PC-3 (cell line): ENCODE data around the gene CLSTN1. TPM values are rescaled to one million over a fixed set of nuclear protein-coding genes. Genes with fewer than 3 reads are reported as not detected.

Source experiments
- ATAC-seq: fragments of 200-7000 bp; cut with Tn5 transposase; 2 replicates; pipeline ENCODE4 v1.9.1; 2020; ENCODE audit warnings: mild to moderate bottlenecking, moderate library complexity
- BruUV-seq: library from RNA; stranded (reverse); fragments of 400-500 nt; replicated peaks from 2 replicates; lab custom pipeline; 2021; lab: Mats Ljungman, UMichigan
- CTCF ChIA-PET: fragments of 300-600 bp; sonication (Branson Sonifier 250); formaldehyde crosslinking; loops from one replicate; lab custom pipeline; 2022; ENCODE audit warnings: antibody characterized with exemption; lab: Charles Lee
- POLR2A ChIA-PET: fragments of 300-600 bp; sonication (Branson Sonifier 250); formaldehyde crosslinking; loops from one replicate; lab custom pipeline; 2022; ENCODE audit warnings: antibody characterized with exemption; ENCODE audit not compliant: unreplicated experiment; lab: Charles Lee
- DNase-seq: peaks from one replicate; pipeline ENCODE4 v3.0.0-alpha.2; 2015
- H2AFZ ChIP-seq: fragments of 300-600 bp; sonication (generic); 2 replicates; pipeline ENCODE4 v1.6.0; 2016; ENCODE audit warnings: antibody characterized with exemption, low read length
- H3F3A ChIP-seq: fragments of 300-600 bp; sonication (generic); one replicate; pipeline ENCODE4 v1.6.0; 2017; ENCODE audit warnings: antibody characterized with exemption, low read length, control low read depth, mild to moderate bottlenecking; ENCODE audit not compliant: unreplicated experiment
- H3K27ac ChIP-seq: fragments of 300-600 bp; sonication (generic); 2 replicates; pipeline ENCODE4 v1.5.1; 2016; ENCODE audit warnings: mild to moderate bottlenecking, low read length
- H3K27me3 ChIP-seq: fragments of 300-600 bp; sonication (generic); 2 replicates; pipeline ENCODE4 v1.6.1; 2016; ENCODE audit warnings: low read length, mixed read lengths
- H3K36me3 ChIP-seq: fragments of 300-600 bp; sonication (generic); 2 replicates; pipeline ENCODE4 v1.6.1; 2016; ENCODE audit warnings: low read depth, mixed run types, low read length, mixed read lengths
- H3K4me1 ChIP-seq: fragments of 300-600 bp; sonication (generic); 2 replicates; pipeline ENCODE4 v1.5.1; 2016; ENCODE audit warnings: low read length; ENCODE audit not compliant: insufficient read depth
- H3K4me2 ChIP-seq: fragments of 300-600 bp; sonication (generic); 2 replicates; pipeline ENCODE4 v1.6.0; 2016; ENCODE audit warnings: low read length
- H3K4me3 ChIP-seq: fragments of 300-600 bp; sonication (generic); 2 replicates; pipeline ENCODE4 v1.5.1; 2016; ENCODE audit warnings: mild to moderate bottlenecking, low read length, mixed read lengths
- H3K79me2 ChIP-seq: fragments of 300-600 bp; sonication (generic); 2 replicates; pipeline ENCODE4 v1.6.1; 2017; ENCODE audit warnings: low read length, mixed read lengths
- H3K9ac ChIP-seq: fragments of 300-600 bp; sonication (generic); 2 replicates; pipeline ENCODE4 v1.6.0; 2016; ENCODE audit warnings: mild to moderate bottlenecking, low read length
- H3K9me2 ChIP-seq: fragments of 300-600 bp; sonication (generic); replicated peaks from 2 replicates; pipeline ENCODE4 v1.6.1; 2016; ENCODE audit warnings: mixed run types, low read length, mixed read lengths
- H3K9me3 ChIP-seq: fragments of 300-600 bp; sonication (generic); 2 replicates; pipeline ENCODE4 v1.6.1; 2016; ENCODE audit warnings: low read length, mixed read lengths
- H4K20me1 ChIP-seq: fragments of 300-600 bp; sonication (generic); 2 replicates; pipeline ENCODE4 v1.6.1; 2016; ENCODE audit warnings: low read length, mixed read lengths
- CTCF ChIP-seq: fragments of 300-600 bp; sonication (generic); conservative IDR thresholded peaks from 2 replicates; pipeline ENCODE4 v1.5.1; 2017; ENCODE audit warnings: antibody characterized with exemption, low read depth, mild to moderate bottlenecking, low read length
- EZH2 ChIP-seq: fragments of 300-600 bp; sonication (generic); IDR thresholded peaks from one replicate; pipeline ENCODE4 v1.6.1; 2017; ENCODE audit warnings: antibody characterized with exemption, mild to moderate bottlenecking, low read length; ENCODE audit not compliant: unreplicated experiment
- EZH2phosphoT487 ChIP-seq: fragments of 300-600 bp; sonication (generic); IDR thresholded peaks from 2 replicates; pipeline ENCODE4 v1.6.1; 2018; ENCODE audit warnings: mild to moderate bottlenecking, antibody characterized with exemption, low read length, borderline replicate concordance
- intact Hi-C: fragments of 100-400 bp; cut with micrococcal nuclease; formaldehyde crosslinking; loops from 2 replicates; pipeline ENCODE4 v1.9.0; 2023
- total RNA-seq: library from RNA; depleted of rRNA; stranded (reverse); fragments of >200 nt; gene quantifications from 2 replicates; pipeline ENCODE4 v1.2.3, GENCODE V29; 2014

Gene CLSTN1
- total RNA-seq, 1 experiment from 2014 or later, result 98.3 TPM

DNA sequence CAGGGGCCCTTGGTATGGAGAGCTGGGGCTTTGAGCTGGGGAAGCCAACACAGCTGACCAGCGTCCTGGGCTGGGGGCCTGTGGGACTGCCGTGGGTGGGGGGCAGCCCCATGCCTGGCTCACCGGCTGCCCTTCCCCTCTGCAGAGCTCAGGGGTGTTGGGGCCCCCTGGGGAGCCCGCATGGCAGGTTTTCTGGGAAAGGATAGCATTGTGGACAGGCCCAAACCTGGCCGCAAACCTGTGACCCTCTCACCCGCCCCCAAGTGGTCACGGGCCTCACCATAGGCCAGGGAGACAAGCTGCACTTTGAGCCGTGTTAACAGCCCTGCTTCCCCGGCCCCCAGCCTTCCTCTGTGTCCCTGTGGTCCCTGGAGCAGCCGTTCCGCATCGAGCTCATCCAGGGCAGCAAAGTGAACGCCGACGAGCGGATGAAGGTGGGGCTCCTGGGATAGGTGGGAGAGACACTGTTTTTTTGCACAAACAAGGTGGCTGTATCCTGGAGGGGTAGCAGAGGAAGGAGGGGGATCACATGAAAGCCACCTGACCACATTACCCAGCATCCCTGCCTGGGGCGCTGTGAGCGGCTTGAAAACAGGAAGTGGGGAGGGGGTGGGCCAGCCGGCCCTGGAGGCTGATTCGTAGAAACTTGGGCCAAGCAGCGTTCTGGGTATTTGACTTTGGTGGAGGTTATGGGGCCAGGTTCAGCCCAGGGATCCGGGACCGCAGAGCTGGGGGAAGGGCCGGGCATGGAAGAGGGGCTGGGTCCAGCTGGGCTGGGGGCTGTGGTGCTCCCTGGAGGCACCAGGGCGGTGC lies 106.4 kb downstream of the CLSTN1 start:
- H3K79me2 ChIP-seq, result no peaks in the 10 kb centered on the region
- peaks cover 18% of the 10 kb centered on the region for H3K4me1 ChIP-seq
- POLR2A ChIA-PET, result no interaction called here
- no peak overlapping the region for H2AFZ ChIP-seq
- no peak for DNase-seq
- BruUV-seq, result no TSS peak
- no peaks in the 10 kb centered on the region for H3K27me3 ChIP-seq
- H4K20me1 ChIP-seq, result no peaks in the 10 kb centered on the region
- CTCF ChIA-PET, result no interaction called here
- no peak overlapping the region for H3K9ac ChIP-seq
- H3K4me3 ChIP-seq, result no peak overlapping the region
- no peak for TF ChIP-seq EZH2phosphoT487
- TF ChIP-seq EZH2, result no peak
- no peak for TF ChIP-seq CTCF
- no peaks in the 10 kb centered on the region for H3K9me3 ChIP-seq
- no peak for ATAC-seq
- no peaks in the 10 kb centered on the region for H3F3A ChIP-seq
- H3K27ac ChIP-seq, result no peak overlapping the region
- H3K9me2 ChIP-seq, result no peaks in the 10 kb centered on the region
- intact Hi-C loops, result loop anchor here (2.0 kb wide), 1 partner anchor 91 kb away; no protein-coding TSS in a partner anchor
- H3K36me3 ChIP-seq, result no peaks in the 10 kb centered on the region
- H3K4me2 ChIP-seq, result no peak overlapping the region

- H3K9me2 ChIP-seq, result no peaks in the 10 kb centered on the region
- intact Hi-C loops, result no loop called here
- H4K20me1 ChIP-seq, result no peaks in the 10 kb centered on the region
- H3K79me2 ChIP-seq, result no peaks in the 10 kb centered on the region
- no peak overlapping the region for H3K27ac ChIP-seq
- no peaks in the 10 kb centered on the region for H3K9me3 ChIP-seq
- H2AFZ ChIP-seq, result no peak overlapping the region
- no peaks in the 10 kb centered on the region for H3K36me3 ChIP-seq
- H3K27me3 ChIP-seq, result no peaks in the 10 kb centered on the region
- ATAC-seq (no peak), DNase-seq (no peak)
- TF ChIP-seq CTCF (no peak), EZH2phosphoT487 (no peak), EZH2 (no peak)
- no peak overlapping the region for H3K4me2 ChIP-seq
- POLR2A ChIA-PET, result no interaction called here
- H3K4me3 ChIP-seq, result no peak overlapping the region
- CTCF ChIA-PET, result no interaction called here
- peaks cover 18% of the 10 kb centered on the region for H3K4me1 ChIP-seq
- no peak overlapping the region for H3K9ac ChIP-seq
- H3F3A ChIP-seq, result no peaks in the 10 kb centered on the region
- BruUV-seq, result no TSS peak
These were observed 107.2 kb downstream of the CLSTN1 start for GRCh38 chr1:9716404-9717192.
